ENCODE measurements around the gene IL4R. TPM values are rescaled to one million over a fixed set of nuclear protein-coding genes. Genes with fewer than 3 reads are reported as not detected.
"Not testable (repeated sequence)": the region's sequence is repeated elsewhere in the genome, so short reads cannot be mapped to it uniquely, and the experiment has no call there.

The IL4R gene
- total and polyA plus RNA-seq, 3 experiments from 2014 or later = 41.6 to 142 (median 140) TPM

- POLR2A ChIA-PET = no interaction called here
- Mint-ChIP-seq H3K4me1 (peaks cover 35 to 46% (median 46%) of the 10 kb centered on the region in 3 donors), H3K9me3 (no peaks in the 10 kb centered on the region), H3K36me3 (peaks cover 0 to 5% (median 2%) of the 10 kb centered on the region in 3 donors), H3K27me3 (no peaks in the 10 kb centered on the region), H3K27ac (peak overlapping the region in 3 of 8 donors; percentile 23 to 99 (median 31)), H3K4me3 (peak overlapping the region in 3 of 7 donors; percentile 9 to 96 (median 71))
- Histone ChIP-seq H3K4me3 (ENCODE audit: low read length) (no peak overlapping the region), H3K36me3 (ENCODE audit: insufficient read depth, low read length) (no peaks in the 10 kb centered on the region), H3K4me1 (ENCODE audit: insufficient read depth, low read length) (peaks cover 50% of the 10 kb centered on the region), H3K27ac (ENCODE audit: low read depth, low read length) (no peak overlapping the region), H3K27me3 (ENCODE audit: insufficient read depth, low read length, poor library complexity, severe bottlenecking) (no peaks in the 10 kb centered on the region), H3K9me3 (ENCODE audit: low read length) (no peaks in the 10 kb centered on the region)
- CTCF ChIA-PET = interaction anchor here (2.7 kb wide), 1 partner anchor 29 kb away, joined by 7 read pairs; no protein-coding TSS in a partner anchor
- DNase-seq = no peak
These were observed 43.4 kb upstream of the IL4R start for GRCh38 chr16:27270349-27270748.

- Histone ChIP-seq H3K4me1 (ENCODE audit: insufficient read depth, low read length) (peaks cover 50% of the 10 kb centered on the region), H3K36me3 (ENCODE audit: insufficient read depth, low read length) (no peaks in the 10 kb centered on the region), H3K9me3 (ENCODE audit: low read length) (no peaks in the 10 kb centered on the region), H3K27ac (ENCODE audit: low read depth, low read length) (no peak overlapping the region), H3K27me3 (ENCODE audit: insufficient read depth, low read length, poor library complexity, severe bottlenecking) (no peaks in the 10 kb centered on the region), H3K4me3 (ENCODE audit: low read length) (no peak overlapping the region)
- peaks cover 0 to 5% (median 2%) of the 10 kb centered on the region in 3 donors for H3K36me3 Mint-ChIP-seq
- ChIA-PET POLR2A (interaction anchor here (0.7 kb wide), 1 partner anchor 21 kb away, joined by 8 read pairs; no protein-coding TSS in a partner anchor), CTCF (interaction anchor here (1.1 kb wide), 2 partner anchors 47 to 96 kb away, joined by 3 read pairs; no protein-coding TSS in a partner anchor)
- H3K4me3 Mint-ChIP-seq = no peak overlapping the region
- peaks cover 28 to 37% (median 36%) of the 10 kb centered on the region in 3 donors for H3K4me1 Mint-ChIP-seq
- no peaks in the 10 kb centered on the region for H3K27me3 Mint-ChIP-seq
- DNase-seq = no peak
- H3K9me3 Mint-ChIP-seq = no peaks in the 10 kb centered on the region
- H3K27ac Mint-ChIP-seq = peak overlapping the region in 3 of 8 donors; percentile 59 to 75 (median 64)
These were observed 41.7 kb upstream of the IL4R start for GRCh38 chr16:27272076-27272475.

- H3K4me1 Mint-ChIP-seq = peaks cover 23 to 31% (median 30%) of the 10 kb centered on the region in 3 donors
- peaks cover 45% of the 10 kb centered on the region for H3K4me1 ChIP-seq (ENCODE audit: insufficient read depth, low read length)
- H3K4me3 Mint-ChIP-seq; DNase-seq; H3K36me3 Mint-ChIP-seq; H3K27ac Mint-ChIP-seq; H3K27ac ChIP-seq (ENCODE audit: low read depth, low read length); H3K36me3 ChIP-seq (ENCODE audit: insufficient read depth, low read length); H3K9me3 ChIP-seq (ENCODE audit: low read length); H3K27me3 Mint-ChIP-seq; H3K4me3 ChIP-seq (ENCODE audit: low read length); H3K27me3 ChIP-seq (ENCODE audit: insufficient read depth, low read length, poor library complexity, severe bottlenecking); H3K9me3 Mint-ChIP-seq: not testable (repeated sequence)
- ChIA-PET CTCF (interaction anchor here (1.1 kb wide), 1 partner anchor 48 kb away, joined by 3 read pairs; no protein-coding TSS in a partner anchor), POLR2A (interaction anchor here (0.7 to 1.9 kb wide), 2 partner anchors 20 to 37 kb away, joined by 6 to 8 read pairs; no protein-coding TSS in a partner anchor)
These were observed 41.1 kb upstream of the IL4R start for GRCh38 chr16:27272697-27273096.

GRCh38 chr16:27273330-27273669, 40.5 kb upstream of the IL4R start:
- Mint-ChIP-seq H3K27me3 (peaks cover 0 to 3% of the 10 kb centered on the region in 2 donors), H3K4me3 (peak overlapping the region in 3 of 7 donors; percentile 2 to 27 (median 17)), H3K4me1 (peaks cover 19 to 26% (median 25%) of the 10 kb centered on the region in 3 donors), H3K36me3 (peaks cover 0 to 5% (median 2%) of the 10 kb centered on the region in 3 donors), H3K9me3 (no peaks in the 10 kb centered on the region), H3K27ac (peak overlapping the region in 5 of 8 donors; percentile 23 to 74 (median 64))
- no peak overlapping the region for H3K27ac ChIP-seq (ENCODE audit: low read depth, low read length)
- DNase-seq = no peak
- ChIA-PET POLR2A (interaction anchor here (0.7 to 1.9 kb wide), 3 partner anchors 8 to 95 kb away, joined by 3 to 6 read pairs (median 5); no protein-coding TSS in a partner anchor), CTCF (interaction anchor here (1.1 to 2.5 kb wide), 2 partner anchors 48 to 93 kb away, joined by 3 to 8 read pairs; no protein-coding TSS in a partner anchor)
- H3K4me3 ChIP-seq (ENCODE audit: low read length) = peak overlapping the region; percentile 13
- H3K9me3 ChIP-seq (ENCODE audit: low read length) = no peaks in the 10 kb centered on the region
- H3K27me3 ChIP-seq (ENCODE audit: insufficient read depth, low read length, poor library complexity, severe bottlenecking) = no peaks in the 10 kb centered on the region
- H3K4me1 ChIP-seq (ENCODE audit: insufficient read depth, low read length) = peaks cover 40% of the 10 kb centered on the region
- no peaks in the 10 kb centered on the region for H3K36me3 ChIP-seq (ENCODE audit: insufficient read depth, low read length)

GRCh38 chr16:27273670-27274423, 39.9 kb upstream of the IL4R start:
- H3K27ac ChIP-seq (ENCODE audit: low read depth, low read length) = no peak overlapping the region

GRCh38 chr16:27274424-27274874, 39.3 kb upstream of the IL4R start:
- Mint-ChIP-seq H3K4me3 (peak overlapping the region in 4 of 7 donors; percentile 25 to 47 (median 30)), H3K4me1 (peaks cover 15 to 19% (median 18%) of the 10 kb centered on the region in 3 donors), H3K27ac (peak overlapping the region in 7 of 8 donors; percentile 37 to 74 (median 65))
- not testable (repeated sequence) for H3K27ac ChIP-seq (ENCODE audit: low read depth, low read length); H3K4me3 ChIP-seq (ENCODE audit: low read length); DNase-seq; H3K27me3 ChIP-seq (ENCODE audit: insufficient read depth, low read length, poor library complexity, severe bottlenecking); H3K27me3 Mint-ChIP-seq; H3K9me3 Mint-ChIP-seq; H3K36me3 ChIP-seq (ENCODE audit: insufficient read depth, low read length); H3K9me3 ChIP-seq (ENCODE audit: low read length); H3K36me3 Mint-ChIP-seq
- ChIA-PET POLR2A (interaction anchor here (1.3 to 1.9 kb wide), 3 partner anchors 10 to 39 kb away, joined by 3 to 6 read pairs (median 5); no protein-coding TSS in a partner anchor), CTCF (interaction anchor here (2.5 kb wide), 1 partner anchor 94 kb away, joined by 8 read pairs; no protein-coding TSS in a partner anchor)
- peaks cover 33% of the 10 kb centered on the region for H3K4me1 ChIP-seq (ENCODE audit: insufficient read depth, low read length)

More at GRCh38 chr16:27273670-27274423, 39.9 kb upstream of the IL4R start:
- no peaks in the 10 kb centered on the region for H3K36me3 ChIP-seq (ENCODE audit: insufficient read depth, low read length)
- peak overlapping the region in 6 of 7 donors; percentile 16 to 62 (median 30) for H3K4me3 Mint-ChIP-seq
- no peaks in the 10 kb centered on the region for H3K9me3 Mint-ChIP-seq
- H3K4me1 ChIP-seq (ENCODE audit: insufficient read depth, low read length) = peaks cover 39% of the 10 kb centered on the region
- peaks cover 0 to 2% (median 1%) of the 10 kb centered on the region in 3 donors for H3K36me3 Mint-ChIP-seq
- H3K9me3 ChIP-seq (ENCODE audit: low read length) = no peaks in the 10 kb centered on the region
- ChIA-PET CTCF (interaction anchor here (2.5 kb wide), 1 partner anchor 94 kb away, joined by 8 read pairs; no protein-coding TSS in a partner anchor), POLR2A (interaction anchor here (0.7 to 1.9 kb wide), 4 partner anchors 9 to 94 kb away, joined by 3 to 6 read pairs (median 4); no protein-coding TSS in a partner anchor)
- H3K4me1 Mint-ChIP-seq = peaks cover 16 to 21% (median 20%) of the 10 kb centered on the region in 3 donors
- H3K27me3 Mint-ChIP-seq = peaks cover 0 to 4% of the 10 kb centered on the region in 2 donors
- DNase-seq = peak in 1 of 5 donors; percentile 57
- no peaks in the 10 kb centered on the region for H3K27me3 ChIP-seq (ENCODE audit: insufficient read depth, low read length, poor library complexity, severe bottlenecking)
- H3K27ac Mint-ChIP-seq = peak overlapping the region in 7 of 8 donors; percentile 37 to 74 (median 65)
- peak overlapping the region; percentile 13 for H3K4me3 ChIP-seq (ENCODE audit: low read length)

- Mint-ChIP-seq H3K4me1 (peaks cover 10 to 14% (median 12%) of the 10 kb centered on the region in 3 donors), H3K27ac (no peak overlapping the region), H3K27me3 (peaks cover 0 to 4% of the 10 kb centered on the region in 2 donors), H3K4me3 (no peak overlapping the region), H3K9me3 (no peaks in the 10 kb centered on the region), H3K36me3 (peaks cover 0 to 2% (median 0%) of the 10 kb centered on the region in 3 donors)
- Histone ChIP-seq H3K4me3 (ENCODE audit: low read length) (no peak overlapping the region), H3K9me3 (ENCODE audit: low read length) (no peaks in the 10 kb centered on the region), H3K4me1 (ENCODE audit: insufficient read depth, low read length) (peaks cover 30% of the 10 kb centered on the region), H3K36me3 (ENCODE audit: insufficient read depth, low read length) (no peaks in the 10 kb centered on the region), H3K27ac (ENCODE audit: low read depth, low read length) (no peak overlapping the region), H3K27me3 (ENCODE audit: insufficient read depth, low read length, poor library complexity, severe bottlenecking) (no peaks in the 10 kb centered on the region)
- POLR2A ChIA-PET = no interaction called here
- DNase-seq = no peak
- CTCF ChIA-PET = interaction anchor here (2.5 kb wide), 1 partner anchor 95 kb away, joined by 8 read pairs; no protein-coding TSS in a partner anchor
These were observed 38.4 kb upstream of the IL4R start for GRCh38 chr16:27275394-27275793.
